ENCODE results near the gene PFKP. TPM values are rescaled to one million over a fixed set of nuclear protein-coding genes. Genes with fewer than 3 reads are reported as not detected.

Gene PFKP
- total and polyA plus RNA-seq, 4 donors = 15.1 to 49.8 (median 31.8) TPM

DNA sequence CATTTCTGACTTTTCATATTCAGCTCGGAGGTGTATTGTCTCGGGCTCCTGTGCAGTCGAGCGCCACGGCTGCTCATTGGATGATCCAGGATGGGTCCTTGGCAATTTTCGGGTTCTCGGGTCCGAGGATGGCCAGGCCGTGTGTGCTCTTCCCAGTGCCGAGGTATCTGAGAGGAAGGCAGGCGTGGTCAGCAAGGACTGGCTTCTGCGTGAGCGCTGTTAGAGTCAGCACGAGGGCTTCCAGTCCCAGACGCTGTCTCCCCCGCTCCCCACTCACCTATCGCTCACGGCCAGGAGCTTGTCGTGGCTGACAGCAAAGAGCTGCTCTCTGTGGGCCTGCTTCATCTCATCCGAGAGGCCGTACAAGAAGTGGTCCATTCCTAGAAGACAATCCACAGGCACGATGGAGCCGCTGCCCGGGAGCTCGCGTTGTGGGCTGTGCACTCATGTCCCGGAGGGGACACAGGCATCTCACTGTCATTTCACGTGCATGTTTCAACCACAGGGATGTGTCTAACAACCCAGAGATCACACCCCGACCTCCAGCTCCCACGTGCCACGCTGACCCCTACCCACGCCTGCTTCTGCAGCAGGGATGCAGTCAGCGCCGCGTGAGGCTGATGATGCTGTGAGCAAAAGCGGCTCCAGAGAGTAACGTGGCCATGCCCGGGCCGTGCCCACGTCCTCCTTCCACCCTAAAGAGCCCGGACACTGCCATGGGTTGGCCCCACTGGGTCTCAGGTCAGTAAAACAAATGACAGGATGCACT is 70.8 kb downstream of the PFKP start:
- WGBS, 2 donors = 93 to 95% methylated on average over 41 of the region's 41 CpGs
- H3K9me3 ChIP-seq (ENCODE audit: control insufficient read depth in 4 of 4, insufficient read depth in 3 of 4, low read length in 3 of 4) = no peaks in the 10 kb centered on the region
- TF ChIP-seq, protein P1, sequence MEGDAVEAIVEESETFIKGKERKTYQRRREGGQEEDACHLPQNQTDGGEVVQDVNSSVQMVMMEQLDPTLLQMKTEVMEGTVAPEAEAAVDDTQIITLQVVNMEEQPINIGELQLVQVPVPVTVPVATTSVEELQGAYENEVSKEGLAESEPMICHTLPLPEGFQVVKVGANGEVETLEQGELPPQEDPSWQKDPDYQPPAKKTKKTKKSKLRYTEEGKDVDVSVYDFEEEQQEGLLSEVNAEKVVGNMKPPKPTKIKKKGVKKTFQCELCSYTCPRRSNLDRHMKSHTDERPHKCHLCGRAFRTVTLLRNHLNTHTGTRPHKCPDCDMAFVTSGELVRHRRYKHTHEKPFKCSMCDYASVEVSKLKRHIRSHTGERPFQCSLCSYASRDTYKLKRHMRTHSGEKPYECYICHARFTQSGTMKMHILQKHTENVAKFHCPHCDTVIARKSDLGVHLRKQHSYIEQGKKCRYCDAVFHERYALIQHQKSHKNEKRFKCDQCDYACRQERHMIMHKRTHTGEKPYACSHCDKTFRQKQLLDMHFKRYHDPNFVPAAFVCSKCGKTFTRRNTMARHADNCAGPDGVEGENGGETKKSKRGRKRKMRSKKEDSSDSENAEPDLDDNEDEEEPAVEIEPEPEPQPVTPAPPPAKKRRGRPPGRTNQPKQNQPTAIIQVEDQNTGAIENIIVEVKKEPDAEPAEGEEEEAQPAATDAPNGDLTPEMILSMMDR (IDR thresholded peaks at IDR 0.05; ENCODE audit: control extremely low read depth, extremely low read depth) = no peak

DNA sequence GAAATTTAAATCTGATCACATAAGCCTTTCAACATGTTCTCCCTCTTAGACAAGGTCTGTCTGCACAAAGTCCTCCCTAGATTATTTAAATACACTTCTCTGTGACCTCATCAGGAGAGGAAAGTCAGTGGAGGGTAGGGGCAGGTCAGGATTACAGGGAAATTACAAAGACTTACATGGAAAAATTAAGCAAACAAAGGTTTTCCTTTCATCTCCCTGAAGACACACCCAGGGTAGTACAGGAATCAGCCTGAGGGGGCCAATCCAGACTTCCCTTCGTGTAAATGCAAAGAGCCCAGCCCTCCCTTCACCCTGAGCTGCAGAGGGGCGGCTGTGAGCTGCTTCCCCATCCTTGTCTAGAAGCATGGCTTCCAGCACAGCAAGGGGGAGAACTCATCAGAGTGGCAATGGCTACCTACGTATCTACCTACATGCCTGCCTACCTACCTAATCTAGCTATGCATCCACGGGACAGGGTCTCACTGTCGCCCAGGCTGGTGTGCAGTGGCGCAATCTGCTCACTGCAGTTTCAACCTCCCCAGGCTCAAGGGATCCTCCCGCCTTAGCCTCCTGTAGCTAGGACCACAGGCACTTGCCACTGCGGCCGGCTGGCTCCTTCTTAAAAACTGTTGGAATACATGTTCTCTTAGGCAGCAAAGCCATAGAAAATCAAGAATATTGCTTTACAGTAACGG is 72.0 kb downstream of the PFKP start:
- peaks cover 32 to 77% (median 62%) of the 10 kb centered on the region in 4 donors for H3K36me3 ChIP-seq (ENCODE audit: control insufficient read depth in 4 of 4, insufficient read depth in 4 of 4, low read length in 4 of 4)
- TF ChIP-seq, protein P1 (IDR thresholded peaks at IDR 0.05; ENCODE audit: control extremely low read depth, extremely low read depth) = no peak
- peaks cover 0 to 3% (median 0%) of the 10 kb centered on the region in 5 donors for H3K4me1 ChIP-seq (ENCODE audit: control insufficient read depth in 5 of 5, insufficient read depth in 5 of 5, low read length in 5 of 5)
- 93 to 95% methylated on average over 10 of the region's 10 CpGs for WGBS, 2 donors
- H3K27ac ChIP-seq (ENCODE audit: low read depth in 1 of 2, low read length in 1 of 2) = no peak overlapping the region
- no peaks in the 10 kb centered on the region for H3K27me3 ChIP-seq (ENCODE audit: control insufficient read depth in 3 of 3, insufficient read depth in 3 of 3, low read length in 2 of 3)
- H3K4me3 ChIP-seq = no peak overlapping the region
- H3K9me3 ChIP-seq (ENCODE audit: control insufficient read depth in 4 of 4, insufficient read depth in 3 of 4, low read length in 3 of 4) = no peaks in the 10 kb centered on the region
- DNase-seq = no peak
- ATAC-seq (ENCODE audit: insufficient read depth, low FRiP score) = no peak
- H3K9ac ChIP-seq (ENCODE audit: insufficient read depth in 1 of 2, low read length in 2 of 2) = no peak overlapping the region

More for the DNA sequence above, 70.8 kb downstream of the PFKP start:
- no peaks in the 10 kb centered on the region for H3K27me3 ChIP-seq (ENCODE audit: control insufficient read depth in 3 of 3, insufficient read depth in 3 of 3, low read length in 2 of 3)
- H3K4me1 ChIP-seq (ENCODE audit: control insufficient read depth in 5 of 5, insufficient read depth in 5 of 5, low read length in 5 of 5) = peaks cover 0 to 3% (median 0%) of the 10 kb centered on the region in 5 donors
- H3K4me3 ChIP-seq = no peak overlapping the region
- ATAC-seq (ENCODE audit: insufficient read depth, low FRiP score) = no peak
- H3K27ac ChIP-seq (ENCODE audit: low read depth in 1 of 2, low read length in 1 of 2) = no peak overlapping the region
- no peak for DNase-seq
- peaks cover 34 to 74% (median 57%) of the 10 kb centered on the region in 4 donors for H3K36me3 ChIP-seq (ENCODE audit: control insufficient read depth in 4 of 4, insufficient read depth in 4 of 4, low read length in 4 of 4)
- H3K9ac ChIP-seq (ENCODE audit: insufficient read depth in 1 of 2, low read length in 2 of 2) = no peak overlapping the region

DNA sequence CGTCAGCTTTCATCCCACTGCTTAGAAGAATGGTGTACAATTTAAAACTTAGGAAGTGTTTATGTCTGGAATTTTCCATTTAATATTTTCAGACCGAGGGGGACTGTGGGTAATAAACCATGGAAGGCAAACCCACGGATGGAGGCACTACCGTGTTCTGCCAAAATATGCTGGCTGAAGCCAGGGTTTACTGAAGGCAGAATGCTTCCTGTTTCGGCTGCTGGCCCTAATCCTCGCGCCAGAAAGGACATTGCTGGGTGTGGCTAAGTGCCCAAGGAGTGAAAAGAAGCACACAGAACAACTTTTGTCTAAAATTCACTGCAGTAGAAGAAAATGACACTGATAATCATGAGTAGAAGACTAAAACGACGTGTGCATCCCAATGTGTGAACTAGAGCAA is 72.9 kb downstream of the PFKP start:
- Histone ChIP-seq H3K4me3 (no peak overlapping the region), H3K27me3 (ENCODE audit: control insufficient read depth in 3 of 3, insufficient read depth in 3 of 3, low read length in 2 of 3) (no peaks in the 10 kb centered on the region), H3K4me1 (ENCODE audit: control insufficient read depth in 5 of 5, insufficient read depth in 5 of 5, low read length in 5 of 5) (peaks cover 0 to 3% (median 0%) of the 10 kb centered on the region in 5 donors), H3K36me3 (ENCODE audit: control insufficient read depth in 4 of 4, insufficient read depth in 4 of 4, low read length in 4 of 4) (peaks cover 29 to 75% (median 62%) of the 10 kb centered on the region in 4 donors), H3K27ac (ENCODE audit: low read depth in 1 of 2, low read length in 1 of 2) (no peak overlapping the region), H3K9ac (ENCODE audit: insufficient read depth in 1 of 2, low read length in 2 of 2) (no peak overlapping the region), H3K9me3 (ENCODE audit: control insufficient read depth in 4 of 4, insufficient read depth in 3 of 4, low read length in 3 of 4) (no peaks in the 10 kb centered on the region)
- WGBS, 2 donors = 79 to 91% methylated on average over 9 of the region's 9 CpGs
- no peak for ATAC-seq (ENCODE audit: insufficient read depth, low FRiP score)
- no peak for DNase-seq
- TF ChIP-seq, protein P1 (IDR thresholded peaks at IDR 0.05; ENCODE audit: control extremely low read depth, extremely low read depth) = no peak

Measured in lung (tissue), 12 donors.